Thoracic aorta (tissue), 2 donors: ENCODE results near the gene CFAP47. TPM values are rescaled to one million over a fixed set of nuclear protein-coding genes. Genes with fewer than 3 reads are reported as not detected.
"Not testable (repeated sequence)": the region's sequence is repeated elsewhere in the genome, so short reads cannot be mapped to it uniquely, and the experiment has no call there.

Source experiments
- ATAC-seq: fragments of 150-250 bp; one replicate; pipeline ENCODE4 v1.8.0; 2017; ENCODE audit warnings: low read depth; ENCODE audit not compliant: insufficient number of reproducible peaks, low FRiP score
- DNase-seq: peaks from one replicate; pipeline ENCODE4 v3.0.0-alpha.2; 2020; ENCODE audit warnings: low spot score
- H3K27ac ChIP-seq, 2 donors: fragments of 200-600 bp; sonication (generic); 1 replicate in 1 of 2; 2 replicates in 1 of 2; pipeline ENCODE4 v1.5.1; 2016; ENCODE audit warnings: mild to moderate bottlenecking in 2 of 2, moderate library complexity in 2 of 2
- H3K27me3 ChIP-seq: fragments of 200-600 bp; sonication (generic); replicated peaks from 2 replicates; pipeline ENCODE4 v1.6.0; 2016; ENCODE audit warnings: mild to moderate bottlenecking; ENCODE audit not compliant: insufficient read depth
- H3K36me3 ChIP-seq: fragments of 200-600 bp; sonication (generic); one replicate; pipeline ENCODE4 v1.5.1; 2016
- H3K4me1 ChIP-seq, 2 donors: fragments of 200-600 bp; sonication (generic); 1 replicate in 1 of 2; 2 replicates in 1 of 2; pipeline versions ENCODE4 v1.5.1 to v1.6.0; 2016; ENCODE audit warnings: low read depth in 2 of 2, mild to moderate bottlenecking in 1 of 2; ENCODE audit not compliant: control insufficient read depth in 1 of 2
- H3K4me3 ChIP-seq: fragments of 200-600 bp; sonication (generic); 2 replicates; pipeline ENCODE4 v1.5.1; 2016; ENCODE audit warnings: mild to moderate bottlenecking
- H3K9me3 ChIP-seq: fragments of 200-600 bp; sonication (generic); 2 replicates; pipeline ENCODE4 v1.5.1; 2016
- CTCF ChIP-seq: fragments of 200-600 bp; sonication (generic); IDR thresholded peaks from one replicate; pipeline ENCODE4 v1.5.1; 2019; ENCODE audit warnings: antibody characterized with exemption
- total RNA-seq, 2 donors: library from RNA; depleted of rRNA; stranded (reverse); fragments of >200 nt; gene quantifications; one replicate each; pipeline versions ENCODE4 v1.1.0 to v1.2.3, GENCODE V29; 2016

CFAP47 gene
- total RNA-seq, 2 donors from 2014 or later = not detected

GRCh38 chrX:36019125-36019524 lies 99.6 kb downstream of the CFAP47 start:
- ATAC-seq (no peak), DNase-seq (no peak)
- no peaks in the 10 kb centered on the region for H3K4me1 ChIP-seq
- H3K36me3 ChIP-seq = no peaks in the 10 kb centered on the region
- no peaks in the 10 kb centered on the region for H3K27me3 ChIP-seq
- no peak overlapping the region for H3K27ac ChIP-seq
- no peak overlapping the region for H3K4me3 ChIP-seq
- H3K9me3 ChIP-seq = no peaks in the 10 kb centered on the region
- no peak for TF ChIP-seq CTCF

- H3K9me3 ChIP-seq = no peaks in the 10 kb centered on the region
- TF ChIP-seq CTCF = no peak
- no peak for ATAC-seq
Observed at GRCh38 chrX:36035550-36035949, 116.0 kb downstream of the CFAP47 start.

GRCh38 chrX:36062778-36063177 lies 143.2 kb downstream of the CFAP47 start:
- Histone ChIP-seq H3K9me3 (no peaks in the 10 kb centered on the region), H3K36me3 (no peaks in the 10 kb centered on the region), H3K4me3 (no peak overlapping the region), H3K27me3 (no peaks in the 10 kb centered on the region), H3K27ac (no peak overlapping the region), H3K4me1 (no peaks in the 10 kb centered on the region)
- ATAC-seq (no peak), DNase-seq (no peak)
- no peak for TF ChIP-seq CTCF

More at GRCh38 chrX:36035550-36035949, 116.0 kb downstream of the CFAP47 start:
- no peak overlapping the region for H3K4me3 ChIP-seq
- no peak overlapping the region for H3K27ac ChIP-seq
- DNase-seq = no peak
- H3K36me3 ChIP-seq = no peaks in the 10 kb centered on the region
- H3K4me1 ChIP-seq = no peaks in the 10 kb centered on the region
- H3K27me3 ChIP-seq = no peaks in the 10 kb centered on the region

- H3K27me3 ChIP-seq = no peaks in the 10 kb centered on the region
- H3K4me1 ChIP-seq = no peaks in the 10 kb centered on the region
- no peak overlapping the region for H3K4me3 ChIP-seq
- H3K36me3 ChIP-seq = no peaks in the 10 kb centered on the region
- no peak for DNase-seq
- no peak for TF ChIP-seq CTCF
- no peak for ATAC-seq
- H3K9me3 ChIP-seq = no peaks in the 10 kb centered on the region
- H3K27ac ChIP-seq = no peak overlapping the region
Observed at GRCh38 chrX:36071061-36071460, 151.5 kb downstream of the CFAP47 start.

- not testable (repeated sequence) for H3K36me3 ChIP-seq
Observed at GRCh38 chrX:36075009-36075408, 155.5 kb downstream of the CFAP47 start.

GRCh38 chrX:36083256-36083655 lies 163.7 kb downstream of the CFAP47 start:
- ATAC-seq (no peak), DNase-seq (no peak)
- Histone ChIP-seq H3K27me3 (no peaks in the 10 kb centered on the region), H3K27ac (no peak overlapping the region), H3K4me1 (no peaks in the 10 kb centered on the region), H3K9me3 (no peaks in the 10 kb centered on the region), H3K36me3 (no peaks in the 10 kb centered on the region), H3K4me3 (no peak overlapping the region)
- no peak for TF ChIP-seq CTCF

More at GRCh38 chrX:36075009-36075408, 155.5 kb downstream of the CFAP47 start:
- not testable (repeated sequence) for H3K27ac ChIP-seq, ATAC-seq, H3K27me3 ChIP-seq, H3K9me3 ChIP-seq, DNase-seq, H3K4me1 ChIP-seq, H3K4me3 ChIP-seq
